HepG2 (cell line): Measurements from ENCODE around the gene SHISA6. TPM values are rescaled to one million over a fixed set of nuclear protein-coding genes. Genes with fewer than 3 reads are reported as not detected.

ENCODE experiments used
- CSRNP1 ChIP-seq: sonication (generic); formaldehyde crosslinking; IDR thresholded peaks from 2 replicates; pipeline ENCODE4 v1.8.1; 2023; ENCODE audit warnings: mild to moderate bottlenecking, missing genetic modification reagents
- HNF4A ChIP-seq: sonication (generic); formaldehyde crosslinking; IDR thresholded peaks from 2 replicates; pipeline ENCODE4 v1.4.0; 2020; ENCODE audit warnings: missing genetic modification reagents
- KLF11 ChIP-seq: IDR thresholded peaks from 2 replicates; pipeline ENCODE4 v1.6.1; 2016; ENCODE audit warnings: missing compliant biosample characterization
- SALL2 ChIP-seq: sonication (generic); formaldehyde crosslinking; IDR thresholded peaks from 2 replicates; pipeline ENCODE4 v1.8.1; 2023; ENCODE audit warnings: mild to moderate bottlenecking, missing genetic modification reagents, inconsistent platforms
- ZNF142 ChIP-seq: sonication (generic); formaldehyde crosslinking; IDR thresholded peaks from 2 replicates; pipeline ENCODE4 v1.4.0; 2020; ENCODE audit warnings: missing genetic modification reagents
- ZNF598 ChIP-seq: sonication (generic); formaldehyde crosslinking; IDR thresholded peaks from 2 replicates; pipeline ENCODE4 v1.5.1; 2020; ENCODE audit warnings: mild to moderate bottlenecking, missing genetic modification reagents, borderline replicate concordance
- polyA plus RNA-seq, 8 experiments: library from polyadenylated mRNA; depleted of rRNA in 3 of 8; stranded (reverse) in 7 of 8; unstranded in 1 of 8; fragments of >200 nt; fragmentation: Illumina TruSeq in 4 of 8; extraction: Trizol in 4 of 8; gene quantifications; 2 replicates each; pipeline versions ENCODE4 v1.2.1 to v1.2.3, GENCODE V29; 2011 to 2016; ENCODE audit warnings: low read depth in 4 of 8, missing spikeins in 1 of 8, mixed read lengths in 1 of 8; ENCODE audit not compliant: insufficient read depth in 1 of 8
- total RNA-seq, 5 experiments: library from RNA; depleted of rRNA; stranded (reverse); fragments of >200 nt; fragmentation: Illumina TruSeq; extraction: Trizol; gene quantifications; 2 replicates each; pipeline ENCODE4 v1.2.3, GENCODE V29; 2016; ENCODE audit warnings: low read depth in 1 of 5
- TF ChIP-seq, protein P1 (sequence below): sonication (generic); formaldehyde crosslinking; conservative IDR thresholded peaks from 2 replicates; pipeline ENCODE4 v1.8.0; 2022; ENCODE audit warnings: missing genetic modification reagents

Gene SHISA6
- total and polyA plus RNA-seq, 2 of the 13 experiments (the other 11 are each of a cell fraction or from before 2014, with no cell fraction given) = not detected

- TF ChIP-seq SALL2 (CRISPR knock-in tag) (no peak), CSRNP1 (CRISPR knock-in tag) (no peak), KLF11 (CRISPR knock-in tag) (no peak), HNF4A (CRISPR knock-in tag) (no peak), ZNF598 (CRISPR knock-in tag) (no peak), ZNF142 (no peak)
- TF ChIP-seq, protein P1, sequence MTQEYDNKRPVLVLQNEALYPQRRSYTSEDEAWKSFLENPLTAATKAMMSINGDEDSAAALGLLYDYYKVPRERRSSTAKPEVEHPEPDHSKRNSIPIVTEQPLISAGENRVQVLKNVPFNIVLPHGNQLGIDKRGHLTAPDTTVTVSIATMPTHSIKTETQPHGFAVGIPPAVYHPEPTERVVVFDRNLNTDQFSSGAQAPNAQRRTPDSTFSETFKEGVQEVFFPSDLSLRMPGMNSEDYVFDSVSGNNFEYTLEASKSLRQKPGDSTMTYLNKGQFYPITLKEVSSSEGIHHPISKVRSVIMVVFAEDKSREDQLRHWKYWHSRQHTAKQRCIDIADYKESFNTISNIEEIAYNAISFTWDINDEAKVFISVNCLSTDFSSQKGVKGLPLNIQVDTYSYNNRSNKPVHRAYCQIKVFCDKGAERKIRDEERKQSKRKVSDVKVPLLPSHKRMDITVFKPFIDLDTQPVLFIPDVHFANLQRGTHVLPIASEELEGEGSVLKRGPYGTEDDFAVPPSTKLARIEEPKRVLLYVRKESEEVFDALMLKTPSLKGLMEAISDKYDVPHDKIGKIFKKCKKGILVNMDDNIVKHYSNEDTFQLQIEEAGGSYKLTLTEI (CRISPR knock-in tag) = no peak
Measured at GRCh38 chr17:11384131-11384530, 143.1 kb downstream of the SHISA6 start (continued).
